ENCODE results near the gene RAB8B.

Gene RAB8B

DNA sequence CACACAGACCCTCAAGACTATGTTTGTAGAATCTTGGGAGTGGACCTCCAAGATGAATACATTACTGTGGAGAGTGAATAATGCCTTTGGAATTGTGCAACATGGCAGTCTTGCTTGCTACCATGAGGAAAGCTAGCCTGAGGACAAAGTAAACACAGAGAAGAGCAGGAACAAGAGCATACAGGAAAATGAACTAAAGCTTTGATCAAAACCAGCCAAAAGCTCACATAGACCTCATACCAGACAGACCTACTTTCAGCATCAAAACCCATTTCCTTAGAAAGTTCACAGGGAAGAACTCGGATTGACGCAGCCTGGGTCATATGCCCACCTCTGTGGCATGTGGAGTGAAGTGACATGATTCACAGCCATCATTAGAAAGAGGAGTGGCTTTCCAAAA lies 3.3 kb upstream of the RAB8B start:
- TF ChIP-seq, protein P1, sequence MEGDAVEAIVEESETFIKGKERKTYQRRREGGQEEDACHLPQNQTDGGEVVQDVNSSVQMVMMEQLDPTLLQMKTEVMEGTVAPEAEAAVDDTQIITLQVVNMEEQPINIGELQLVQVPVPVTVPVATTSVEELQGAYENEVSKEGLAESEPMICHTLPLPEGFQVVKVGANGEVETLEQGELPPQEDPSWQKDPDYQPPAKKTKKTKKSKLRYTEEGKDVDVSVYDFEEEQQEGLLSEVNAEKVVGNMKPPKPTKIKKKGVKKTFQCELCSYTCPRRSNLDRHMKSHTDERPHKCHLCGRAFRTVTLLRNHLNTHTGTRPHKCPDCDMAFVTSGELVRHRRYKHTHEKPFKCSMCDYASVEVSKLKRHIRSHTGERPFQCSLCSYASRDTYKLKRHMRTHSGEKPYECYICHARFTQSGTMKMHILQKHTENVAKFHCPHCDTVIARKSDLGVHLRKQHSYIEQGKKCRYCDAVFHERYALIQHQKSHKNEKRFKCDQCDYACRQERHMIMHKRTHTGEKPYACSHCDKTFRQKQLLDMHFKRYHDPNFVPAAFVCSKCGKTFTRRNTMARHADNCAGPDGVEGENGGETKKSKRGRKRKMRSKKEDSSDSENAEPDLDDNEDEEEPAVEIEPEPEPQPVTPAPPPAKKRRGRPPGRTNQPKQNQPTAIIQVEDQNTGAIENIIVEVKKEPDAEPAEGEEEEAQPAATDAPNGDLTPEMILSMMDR (IDR thresholded peaks at IDR 0.05; ENCODE audit: low read depth, low read length) = no peak
- Histone ChIP-seq H3K27me3 (ENCODE audit: insufficient read depth, low read depth, severe bottlenecking) (no peaks in the 10 kb centered on the region), H3K4me3 (ENCODE audit: low read depth, low read length) (no peak overlapping the region), H3K36me3 (no peaks in the 10 kb centered on the region), H3K27ac (no peak overlapping the region), H3K9me3 (ENCODE audit: severe bottlenecking) (no peaks in the 10 kb centered on the region)
- DNase-seq = no peak

DNA sequence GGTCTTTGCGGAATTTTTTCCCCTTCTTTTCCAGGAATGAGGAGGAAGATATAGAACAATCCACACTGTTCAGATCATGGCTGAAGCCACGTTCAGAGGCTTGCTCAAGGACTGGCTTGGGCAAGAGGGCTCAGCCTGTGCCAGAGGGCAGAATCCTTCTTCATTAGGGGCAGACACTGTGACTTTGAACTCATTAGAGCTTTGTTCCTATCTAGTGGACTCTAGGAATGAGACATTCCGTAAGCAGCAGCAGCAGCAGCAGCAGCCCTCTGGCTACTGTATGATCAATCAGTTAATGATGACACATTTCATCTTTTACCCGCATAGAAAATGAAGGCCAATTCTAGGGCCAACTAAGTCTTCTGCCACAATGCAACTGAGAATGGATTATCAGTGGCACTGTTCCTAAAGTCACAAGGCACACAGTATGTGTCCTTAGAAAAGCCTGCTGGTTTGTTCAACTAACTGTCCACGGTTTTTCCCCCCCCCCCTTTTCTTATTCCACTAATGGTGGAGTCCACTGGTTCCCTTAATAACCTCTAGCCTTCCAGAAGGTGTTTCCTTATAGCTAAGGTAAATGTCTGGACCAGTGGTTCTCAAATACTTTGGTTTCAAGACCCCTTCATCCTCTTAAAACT lies 1.7 kb upstream of the RAB8B start:
- no peaks in the 10 kb centered on the region for H3K27me3 ChIP-seq (ENCODE audit: insufficient read depth, low read depth, severe bottlenecking)
- TF ChIP-seq, protein P1 (IDR thresholded peaks at IDR 0.05; ENCODE audit: low read depth, low read length) = no peak
- DNase-seq = no peak
- H3K27ac ChIP-seq = no peak overlapping the region
- H3K36me3 ChIP-seq = no peaks in the 10 kb centered on the region
- no peaks in the 10 kb centered on the region for H3K9me3 ChIP-seq (ENCODE audit: severe bottlenecking)
- H3K4me3 ChIP-seq (ENCODE audit: low read depth, low read length) = no peak overlapping the region

- no peak for DNase-seq
- Histone ChIP-seq H3K4me3 (ENCODE audit: low read depth, low read length) (peak overlapping the region; percentile 90), H3K36me3 (no peaks in the 10 kb centered on the region), H3K27ac (peak overlapping the region; percentile 66), H3K9me3 (ENCODE audit: severe bottlenecking) (no peaks in the 10 kb centered on the region), H3K27me3 (ENCODE audit: insufficient read depth, low read depth, severe bottlenecking) (no peaks in the 10 kb centered on the region)
- TF ChIP-seq, protein P1 (IDR thresholded peaks at IDR 0.05; ENCODE audit: low read depth, low read length) = no peak
Measured at GRCh38 chr15:63188247-63188925, 1.0 kb upstream of the RAB8B start.

DNA sequence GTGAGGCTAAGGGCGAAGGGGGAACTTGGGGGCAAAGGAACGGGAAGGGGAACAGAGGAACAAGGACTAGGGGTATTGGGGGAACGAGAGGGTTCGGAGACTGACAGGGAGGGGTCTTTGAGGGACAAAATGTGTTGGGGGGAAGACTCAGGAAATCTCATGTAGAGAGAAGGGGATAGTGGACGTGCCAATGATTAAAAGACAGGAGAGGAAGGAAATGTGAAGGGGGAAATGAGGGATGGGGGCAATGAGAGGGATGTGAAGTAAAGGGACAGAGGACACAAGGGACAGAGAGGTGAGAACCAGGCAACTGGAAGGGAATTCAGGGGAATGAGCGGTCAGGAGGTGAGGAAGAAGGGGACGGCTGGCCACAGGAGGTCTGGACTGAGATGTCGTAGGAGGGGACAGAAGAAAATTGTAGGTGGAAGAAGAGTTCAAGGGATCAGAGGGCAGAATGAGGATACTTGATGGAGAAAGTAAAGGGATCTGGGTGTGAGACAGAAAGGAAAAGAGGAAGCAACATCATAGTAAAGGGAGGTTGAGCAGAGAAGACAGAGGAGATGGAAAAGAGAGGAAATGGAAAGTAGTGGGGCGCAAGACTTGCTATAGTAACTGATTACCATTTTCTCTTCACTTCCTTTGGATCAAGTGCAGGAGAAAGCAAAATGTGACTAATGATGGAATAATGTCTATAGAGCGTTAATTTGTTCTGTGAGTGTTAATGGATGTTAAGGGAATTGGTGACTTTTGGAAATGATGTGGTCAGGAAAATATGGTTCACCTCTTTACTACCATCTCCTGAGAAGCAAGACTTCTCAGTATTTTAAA lies 749 bp downstream of the RAB8B start:
- Histone ChIP-seq H3K36me3 (no peaks in the 10 kb centered on the region), H3K9me3 (ENCODE audit: severe bottlenecking) (no peaks in the 10 kb centered on the region), H3K27me3 (ENCODE audit: insufficient read depth, low read depth, severe bottlenecking) (no peaks in the 10 kb centered on the region), H3K27ac (peak overlapping the region; percentile 69), H3K4me3 (ENCODE audit: low read depth, low read length) (peak overlapping the region; percentile 88)
- TF ChIP-seq, protein P1 (IDR thresholded peaks at IDR 0.05; ENCODE audit: low read depth, low read length) = no peak
- DNase-seq = no peak

DNA sequence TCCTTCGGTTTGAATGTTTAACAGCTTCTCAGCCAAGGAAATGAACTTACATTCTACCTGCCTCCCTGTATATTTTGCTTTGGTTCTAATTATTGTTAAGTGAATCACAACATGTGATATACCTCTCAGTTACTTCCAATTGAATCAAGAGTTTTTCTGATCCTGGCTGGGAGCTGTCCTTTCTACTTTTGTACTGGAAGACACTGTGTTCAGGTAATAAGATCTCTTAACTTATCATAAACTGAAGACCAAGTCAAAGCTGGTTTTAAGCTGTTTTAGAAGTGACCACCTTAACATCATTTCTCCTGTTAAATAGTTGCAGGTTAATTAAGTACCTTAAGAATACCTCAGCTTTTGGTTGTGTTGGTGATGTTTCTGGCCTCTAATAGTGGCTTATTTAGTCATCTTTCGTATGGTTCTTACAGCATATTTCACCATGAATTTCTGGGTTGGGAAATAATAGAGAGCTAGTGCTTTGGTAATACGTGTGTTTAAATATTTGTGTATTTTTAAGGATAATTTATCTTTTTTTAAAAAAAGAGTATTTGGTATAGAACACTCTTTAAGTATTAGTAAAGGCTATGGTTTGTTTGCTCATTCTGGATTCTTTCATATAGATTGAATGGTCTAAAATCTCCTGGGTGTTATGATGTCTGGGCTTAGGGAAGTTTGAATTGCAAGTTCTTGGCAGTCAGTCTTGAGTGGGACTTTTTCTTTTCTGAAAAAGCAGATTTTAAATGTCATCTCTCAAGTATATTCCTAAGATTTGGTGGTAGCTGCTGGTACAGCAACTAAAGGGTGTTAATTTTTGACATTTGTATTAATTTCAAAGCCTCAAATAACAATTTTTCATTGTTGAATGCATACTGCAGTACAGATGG lies 1.6 kb downstream of the RAB8B start:
- TF ChIP-seq, protein P1 (IDR thresholded peaks at IDR 0.05; ENCODE audit: low read depth, low read length) = no peak
- Histone ChIP-seq H3K27ac (no peak overlapping the region), H3K9me3 (ENCODE audit: severe bottlenecking) (no peaks in the 10 kb centered on the region), H3K4me3 (ENCODE audit: low read depth, low read length) (no peak overlapping the region), H3K36me3 (no peaks in the 10 kb centered on the region), H3K27me3 (ENCODE audit: insufficient read depth, low read depth, severe bottlenecking) (no peaks in the 10 kb centered on the region)
- no peak for DNase-seq

All from WERI-Rb-1 (cell line).